Measurements from ENCODE around the gene LSM8. TPM values are rescaled to one million over a fixed set of nuclear protein-coding genes. Genes with fewer than 3 reads are reported as not detected.
A peak's percentile ranks its signal among the peaks of the same experiment; 100 is the strongest.
"Not testable (repeated sequence)": the region's sequence is repeated elsewhere in the genome, so short reads cannot be mapped to it uniquely, and the experiment has no call there.

LSM8 gene
- polyA plus RNA-seq (ENCODE audit: low read depth in 6 of 6), result 10 to 100 TPM; 23.9 to 51.7 (median 41.2) TPM

GRCh38 chr7:118183786-118184564, at the start of gene LSM8:
Gene LSM8, plus strand, starts transcription at chr7:118184164. Its CDS starts 60 bp downstream, at chr7:118184224.
- Mint-ChIP-seq H3K27ac (peak within 1 kb of the TSS; percentile 99 to 100 (median 100)), H3K27me3 (no peaks in the 10 kb centered on the region), H3K36me3 (peaks cover 8 to 25% of the 10 kb centered on the region in 2 donors), H3K4me3 (peak within 1 kb of the TSS; percentile 93 to 100 (median 98)), H3K9me3 (peaks cover 0 to 5% (median 0%) of the 10 kb centered on the region in 7 donors), H3K4me1 (peaks cover 24 to 40% (median 30%) of the 10 kb centered on the region in 3 donors)
- ATAC-seq (ENCODE audit: low read depth in 2 of 2) (peak; percentile 96 to 97), DNase-seq (peak; percentile 97)

- ATAC-seq (ENCODE audit: low read depth in 2 of 2); H3K36me3 Mint-ChIP-seq; H3K4me1 Mint-ChIP-seq; DNase-seq: not testable (repeated sequence)
- Mint-ChIP-seq H3K9me3 (peaks cover 5 to 15% (median 11%) of the 10 kb centered on the region in 7 donors), H3K4me3 (peak overlapping the region in 1 of 8 donors; percentile 42), H3K27me3 (peaks cover 0 to 15% (median 6%) of the 10 kb centered on the region in 3 donors), H3K27ac (peak overlapping the region in 1 of 6 donors; percentile 48)
Observed at GRCh38 chr7:118134420-118134819, 49.5 kb upstream of the LSM8 start.

- Mint-ChIP-seq H3K27me3 (peaks cover 5 to 15% (median 5%) of the 10 kb centered on the region in 3 donors), H3K27ac (no peak overlapping the region), H3K9me3 (peaks cover 0 to 4% (median 0%) of the 10 kb centered on the region in 7 donors), H3K4me3 (no peak overlapping the region), H3K36me3 (no peaks in the 10 kb centered on the region), H3K4me1 (no peaks in the 10 kb centered on the region)
- DNase-seq (no peak), ATAC-seq (ENCODE audit: low read depth in 2 of 2) (no peak)
Observed at GRCh38 chr7:118140468-118140867, 43.5 kb upstream of the LSM8 start.

- H3K27ac Mint-ChIP-seq, result no peak overlapping the region
- no peak for ATAC-seq (ENCODE audit: low read depth in 2 of 2)
- H3K27me3 Mint-ChIP-seq, result peaks cover 5 to 15% (median 5%) of the 10 kb centered on the region in 3 donors
- no peak for DNase-seq
- no peaks in the 10 kb centered on the region for H3K36me3 Mint-ChIP-seq
- H3K4me3 Mint-ChIP-seq, result no peak overlapping the region
- no peaks in the 10 kb centered on the region for H3K4me1 Mint-ChIP-seq
- peaks cover 0 to 4% (median 0%) of the 10 kb centered on the region in 7 donors for H3K9me3 Mint-ChIP-seq
Observed at GRCh38 chr7:118142012-118142411, 42.0 kb upstream of the LSM8 start.

GRCh38 chr7:118148930-118149329, 35.0 kb upstream of the LSM8 start:
- ATAC-seq (ENCODE audit: low read depth in 2 of 2) (no peak), DNase-seq (no peak)
- no peaks in the 10 kb centered on the region for H3K36me3 Mint-ChIP-seq
- peaks cover 16 to 32% (median 29%) of the 10 kb centered on the region in 3 donors for H3K27me3 Mint-ChIP-seq
- no peak overlapping the region for H3K4me3 Mint-ChIP-seq
- H3K4me1 Mint-ChIP-seq, result no peaks in the 10 kb centered on the region
- H3K27ac Mint-ChIP-seq, result no peak overlapping the region
- H3K9me3 Mint-ChIP-seq, result no peaks in the 10 kb centered on the region

- ATAC-seq (ENCODE audit: low read depth in 2 of 2), result no peak
- H3K4me1 Mint-ChIP-seq, result no peaks in the 10 kb centered on the region
- H3K4me3 Mint-ChIP-seq, result no peak overlapping the region
- H3K27me3 Mint-ChIP-seq, result peaks cover 16 to 35% (median 31%) of the 10 kb centered on the region in 3 donors
- no peaks in the 10 kb centered on the region for H3K9me3 Mint-ChIP-seq
- no peaks in the 10 kb centered on the region for H3K36me3 Mint-ChIP-seq
- no peak overlapping the region for H3K27ac Mint-ChIP-seq
- no peak for DNase-seq
Observed at GRCh38 chr7:118149394-118149793, 34.6 kb upstream of the LSM8 start.

- ATAC-seq (ENCODE audit: low read depth in 2 of 2) (no peak), DNase-seq (no peak)
- H3K9me3 Mint-ChIP-seq, result no peaks in the 10 kb centered on the region
- no peak overlapping the region for H3K4me3 Mint-ChIP-seq
- H3K27me3 Mint-ChIP-seq, result peaks cover 27 to 51% (median 45%) of the 10 kb centered on the region in 3 donors
- H3K36me3 Mint-ChIP-seq, result no peaks in the 10 kb centered on the region
- H3K27ac Mint-ChIP-seq, result no peak overlapping the region
- no peaks in the 10 kb centered on the region for H3K4me1 Mint-ChIP-seq
Observed at GRCh38 chr7:118151671-118152070, 32.3 kb upstream of the LSM8 start.

GRCh38 chr7:118152149-118152548, 31.8 kb upstream of the LSM8 start:
- no peaks in the 10 kb centered on the region for H3K4me1 Mint-ChIP-seq
- H3K9me3 Mint-ChIP-seq, result no peaks in the 10 kb centered on the region
- H3K4me3 Mint-ChIP-seq, result no peak overlapping the region
- H3K27me3 Mint-ChIP-seq, result peaks cover 27 to 51% (median 45%) of the 10 kb centered on the region in 3 donors
- no peak overlapping the region for H3K27ac Mint-ChIP-seq
- DNase-seq (no peak), ATAC-seq (ENCODE audit: low read depth in 2 of 2) (no peak)
- H3K36me3 Mint-ChIP-seq, result no peaks in the 10 kb centered on the region

DNA sequence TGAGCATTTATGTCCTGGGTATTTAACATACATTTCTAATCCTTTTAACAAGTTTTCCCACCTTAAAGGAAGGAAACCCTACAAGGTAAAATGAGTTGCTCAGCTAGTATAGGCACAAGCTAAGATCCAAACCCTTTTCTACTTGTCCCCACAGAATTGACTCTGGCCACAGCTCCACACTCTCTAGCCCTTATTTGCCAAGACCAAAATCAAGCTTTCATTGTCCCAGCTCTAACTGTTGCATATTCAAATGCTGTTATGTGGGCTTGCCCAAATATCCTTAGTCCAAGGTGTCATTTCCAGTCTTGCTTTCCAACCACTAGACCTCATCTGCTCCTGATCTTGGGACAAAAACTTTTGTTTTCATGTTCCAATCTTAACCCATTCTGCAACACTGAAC, 31.3 kb upstream of the LSM8 start:
- Mint-ChIP-seq H3K4me1 (no peaks in the 10 kb centered on the region), H3K27ac (no peak overlapping the region), H3K36me3 (no peaks in the 10 kb centered on the region), H3K27me3 (peaks cover 27 to 51% (median 45%) of the 10 kb centered on the region in 3 donors), H3K9me3 (no peaks in the 10 kb centered on the region), H3K4me3 (no peak overlapping the region)
- ATAC-seq (ENCODE audit: low read depth in 2 of 2), result no peak
- no peak for DNase-seq

DNA sequence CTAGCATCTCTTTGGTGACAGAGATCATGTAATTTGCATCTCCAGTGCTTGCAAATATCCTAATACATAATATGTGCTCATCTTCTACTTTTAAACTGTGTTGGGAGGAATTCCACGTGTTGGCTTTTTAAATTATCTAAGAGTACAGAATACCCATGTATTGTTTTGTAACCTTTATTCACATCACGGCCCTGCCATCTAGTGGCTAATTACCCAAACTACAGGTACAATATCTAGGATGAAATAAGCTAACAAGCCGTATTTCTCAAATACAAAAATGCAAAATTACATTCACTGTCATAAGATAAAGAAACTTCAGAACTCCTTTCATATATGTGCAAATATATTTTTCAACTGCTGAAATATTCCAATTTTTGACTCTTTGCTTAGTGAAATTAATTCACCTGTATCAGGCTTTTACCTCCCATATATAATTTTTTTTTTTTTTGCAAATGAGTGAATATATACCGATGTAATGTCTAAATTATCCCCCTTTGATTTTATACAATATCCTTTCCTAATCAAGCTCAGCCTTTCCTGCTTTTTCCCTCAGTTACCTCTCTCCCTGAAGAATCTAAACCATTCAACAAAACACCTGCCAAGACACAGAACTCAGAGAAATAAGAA, 30.3 kb upstream of the LSM8 start:
- Mint-ChIP-seq H3K4me1 (no peaks in the 10 kb centered on the region), H3K36me3 (peaks cover 0 to 6% of the 10 kb centered on the region in 2 donors), H3K4me3 (no peak overlapping the region), H3K27me3 (peaks cover 27 to 51% (median 45%) of the 10 kb centered on the region in 3 donors), H3K27ac (no peak overlapping the region), H3K9me3 (peaks cover 0 to 8% (median 7%) of the 10 kb centered on the region in 7 donors)
- ATAC-seq (ENCODE audit: low read depth in 2 of 2) (no peak), DNase-seq (peak; percentile 12)

DNA sequence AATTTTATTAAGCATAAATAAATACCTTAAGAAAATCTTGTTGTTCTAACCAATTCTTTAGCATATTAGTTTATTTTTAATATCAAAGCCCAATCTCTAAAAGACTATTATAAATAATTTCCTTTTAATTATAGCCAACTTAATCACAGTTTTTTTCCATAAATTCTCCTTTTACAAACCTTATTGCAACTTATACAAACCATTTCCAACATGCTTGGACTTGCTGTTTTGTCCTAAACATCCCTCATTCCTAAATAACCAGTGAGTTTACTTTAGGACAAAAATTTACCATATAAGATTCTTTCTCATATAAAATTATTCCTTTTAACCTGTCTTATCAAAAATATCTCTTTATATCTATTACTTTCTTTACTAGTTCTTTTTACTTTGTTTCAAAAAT, 25.2 kb upstream of the LSM8 start:
- DNase-seq (no peak), ATAC-seq (ENCODE audit: low read depth in 2 of 2) (no peak)
- Mint-ChIP-seq H3K9me3 (peaks cover 0 to 18% (median 7%) of the 10 kb centered on the region in 7 donors), H3K4me1 (no peaks in the 10 kb centered on the region), H3K36me3 (peaks cover 0 to 6% of the 10 kb centered on the region in 2 donors), H3K27me3 (peaks cover 16 to 35% (median 34%) of the 10 kb centered on the region in 3 donors), H3K4me3 (no peak overlapping the region), H3K27ac (no peak overlapping the region)

GRCh38 chr7:118169146-118169545, 14.8 kb upstream of the LSM8 start:
- Mint-ChIP-seq H3K9me3 (no peaks in the 10 kb centered on the region), H3K27me3 (peaks cover 26 to 55% (median 51%) of the 10 kb centered on the region in 3 donors), H3K36me3 (peaks cover 0 to 4% of the 10 kb centered on the region in 2 donors)

GRCh38 chr7:118175740-118176139, 8.2 kb upstream of the LSM8 start:
- DNase-seq (no peak), ATAC-seq (ENCODE audit: low read depth in 2 of 2) (no peak)
- peaks cover 4 to 11% of the 10 kb centered on the region in 2 donors for H3K36me3 Mint-ChIP-seq
- no peak overlapping the region for H3K27ac Mint-ChIP-seq
- no peak overlapping the region for H3K4me3 Mint-ChIP-seq
- peaks cover 0 to 8% (median 4%) of the 10 kb centered on the region in 3 donors for H3K4me1 Mint-ChIP-seq
- H3K27me3 Mint-ChIP-seq, result peaks cover 18 to 38% (median 29%) of the 10 kb centered on the region in 3 donors
- peaks cover 0 to 3% (median 0%) of the 10 kb centered on the region in 7 donors for H3K9me3 Mint-ChIP-seq

More at GRCh38 chr7:118169146-118169545, 14.8 kb upstream of the LSM8 start:
- no peak for ATAC-seq (ENCODE audit: low read depth in 2 of 2)
- no peak overlapping the region for H3K27ac Mint-ChIP-seq
- no peaks in the 10 kb centered on the region for H3K4me1 Mint-ChIP-seq
- no peak overlapping the region for H3K4me3 Mint-ChIP-seq
- no peak for DNase-seq

All from naive B cell (primary cell).